ENCODE results near the gene UCN.
A peak's percentile ranks its signal among the peaks of the same experiment; 100 is the strongest.
"Not testable (repeated sequence)": the region's sequence is repeated elsewhere in the genome, so short reads cannot be mapped to it uniquely, and the experiment has no call there.

The UCN gene

DNA sequence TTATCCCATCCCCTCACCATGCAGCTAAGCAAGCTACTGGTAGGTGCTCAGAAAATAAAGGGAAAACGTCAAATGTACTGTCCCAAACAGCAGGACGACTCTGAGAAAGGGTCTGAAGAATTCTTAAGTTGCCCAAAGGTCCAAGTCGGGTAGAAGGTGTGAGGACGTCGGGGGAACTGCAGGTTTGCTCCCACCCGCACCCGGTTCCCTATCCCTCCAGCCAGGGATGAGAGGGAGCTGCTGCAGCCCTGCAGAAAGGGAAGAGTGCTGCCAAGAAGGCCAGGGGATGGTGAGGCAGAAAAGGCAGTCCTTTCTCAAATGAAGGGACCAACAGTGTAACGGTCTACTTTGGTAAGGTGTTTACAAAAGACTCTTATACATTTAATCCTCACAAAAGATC lies 6.9 kb upstream of the UCN start:
- no peak for DNase-seq (ENCODE audit: low read depth in 2 of 2)

GRCh38 chr2:27314709-27315108 lies 6.5 kb upstream of the UCN start:
- DNase-seq (ENCODE audit: low read depth in 2 of 2) = no peak

DNA sequence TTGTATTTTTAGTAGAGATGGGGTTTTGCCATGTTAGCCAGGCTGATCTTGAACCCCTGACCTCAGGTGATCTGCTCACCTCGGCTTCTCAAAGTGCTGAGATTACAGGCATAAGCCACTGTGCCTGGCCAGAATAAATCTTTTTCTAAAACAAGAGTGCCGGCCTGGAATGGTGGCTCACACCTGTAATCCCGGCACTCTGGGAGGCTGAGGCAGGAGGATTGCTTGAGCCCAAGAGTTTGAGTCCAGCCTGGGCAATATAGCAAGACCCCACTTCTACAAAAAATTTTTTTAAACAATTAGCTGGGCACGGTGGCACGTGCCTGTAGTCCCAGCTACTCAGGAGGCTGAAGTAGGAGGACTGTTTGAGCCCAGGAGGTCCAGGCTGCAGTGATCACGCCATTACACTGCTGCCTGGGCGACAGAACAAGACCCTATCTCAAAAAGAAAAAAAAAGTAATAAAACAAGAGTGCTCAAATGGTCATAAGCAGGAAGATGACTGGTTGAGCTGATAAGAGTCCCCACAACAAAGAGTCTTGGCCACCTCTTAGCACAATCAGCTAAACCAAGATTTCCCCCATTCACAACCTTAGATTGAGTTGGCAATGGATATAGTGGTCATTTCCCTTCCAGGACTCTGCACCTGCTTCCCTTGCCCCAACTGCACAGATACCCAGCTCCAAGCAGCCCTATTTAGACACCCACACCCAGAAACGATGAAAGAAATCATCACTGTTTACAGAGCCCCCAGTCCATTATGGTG lies 5.8 kb upstream of the UCN start:
- DNase-seq (ENCODE audit: low read depth in 2 of 2) = no peak

DNA sequence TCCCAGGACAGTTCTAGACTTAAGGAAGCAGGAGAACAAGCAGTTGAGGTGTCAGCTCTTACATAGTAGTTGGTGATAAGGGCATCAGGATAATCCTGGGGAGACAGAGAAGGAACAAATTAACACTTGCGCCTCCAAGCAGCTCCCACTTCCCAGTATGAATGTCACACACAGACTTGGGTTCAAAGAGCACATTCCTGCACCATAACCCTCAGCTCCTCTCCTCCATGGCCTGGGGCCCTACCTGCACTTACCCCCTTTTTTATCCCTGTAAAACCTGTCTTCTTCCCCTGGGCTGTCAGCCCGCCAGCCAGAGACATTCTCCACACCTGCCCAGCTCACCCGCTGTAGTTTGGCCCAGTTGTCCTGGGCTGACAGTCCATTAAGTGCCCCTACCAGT lies 3.9 kb upstream of the UCN start:
- no peak for DNase-seq (ENCODE audit: low read depth in 2 of 2)

DNA sequence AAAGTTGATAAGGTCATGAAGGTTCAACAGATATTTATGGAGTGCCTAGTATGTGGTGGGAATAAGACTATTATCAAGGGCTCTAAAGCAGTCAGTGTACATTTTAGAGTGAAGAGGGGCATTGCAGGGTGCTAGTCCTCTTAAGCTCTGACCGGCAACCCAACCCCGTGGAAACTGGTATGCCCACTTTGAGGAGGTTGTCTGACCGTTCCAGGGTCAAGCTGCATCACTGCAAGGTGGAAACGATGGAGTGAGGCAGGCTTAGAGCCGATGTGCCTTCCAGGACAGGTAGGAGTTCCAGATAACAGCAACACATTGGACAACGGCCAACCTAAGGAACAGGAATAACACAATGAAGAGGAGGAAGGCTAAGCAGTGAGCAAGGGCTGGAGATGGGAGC lies 1.4 kb upstream of the UCN start:
- DNase-seq (ENCODE audit: low read depth in 2 of 2) = no peak

DNA sequence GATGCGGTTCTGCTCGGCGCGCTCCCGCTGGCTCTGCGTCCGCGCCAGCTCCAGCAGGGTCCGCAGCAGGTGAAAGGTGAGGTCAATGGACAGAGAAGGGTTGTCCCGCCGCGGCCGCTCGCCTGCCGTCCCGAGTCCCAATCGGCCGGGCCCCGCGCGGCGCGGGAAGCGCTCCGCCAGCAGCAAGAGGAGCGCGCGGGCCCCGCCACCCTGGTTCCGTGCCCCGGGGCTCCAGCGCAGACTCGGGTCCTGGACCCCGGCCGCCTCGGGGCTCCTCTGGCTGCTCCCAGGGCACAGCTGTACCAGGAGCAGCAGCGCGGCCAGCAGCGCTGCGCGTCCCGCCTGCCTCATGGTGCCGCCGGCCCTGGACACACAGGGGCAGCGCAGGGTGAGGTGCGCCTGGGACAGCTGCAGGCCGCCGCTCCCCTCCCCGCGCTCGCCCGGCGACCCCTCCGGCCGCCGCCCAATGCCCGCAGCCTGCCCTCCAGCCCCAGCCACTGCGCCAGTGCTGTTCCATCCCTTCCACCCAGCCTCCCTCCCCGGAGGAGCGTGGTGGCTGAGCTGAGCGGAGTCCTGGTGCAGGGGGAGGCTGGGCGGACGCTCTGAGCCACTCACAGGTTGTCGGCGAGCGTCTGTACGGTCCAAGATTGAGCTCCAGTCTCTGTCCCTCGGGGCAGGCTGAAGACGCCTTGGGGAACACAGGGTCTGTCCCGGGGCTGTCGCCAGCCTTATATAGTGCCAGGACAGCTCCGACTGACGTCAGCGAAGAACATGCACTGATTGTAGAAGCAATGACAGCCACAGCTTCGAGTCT lies 493 bp downstream of the UCN start:
- no peak for DNase-seq (ENCODE audit: low read depth in 2 of 2)

GRCh38 chr2:27307287-27307544 lies 1.0 kb downstream of the UCN start:
- no peak for DNase-seq (ENCODE audit: low read depth in 2 of 2)

GRCh38 chr2:27306573-27307286 lies 1.5 kb downstream of the UCN start:
- DNase-seq (ENCODE audit: low read depth in 2 of 2) = peak in 1 of 2 donors; percentile 19

- DNase-seq (ENCODE audit: low read depth in 2 of 2) = no peak
These were observed 2.1 kb downstream of the UCN start for GRCh38 chr2:27306136-27306535.

DNA sequence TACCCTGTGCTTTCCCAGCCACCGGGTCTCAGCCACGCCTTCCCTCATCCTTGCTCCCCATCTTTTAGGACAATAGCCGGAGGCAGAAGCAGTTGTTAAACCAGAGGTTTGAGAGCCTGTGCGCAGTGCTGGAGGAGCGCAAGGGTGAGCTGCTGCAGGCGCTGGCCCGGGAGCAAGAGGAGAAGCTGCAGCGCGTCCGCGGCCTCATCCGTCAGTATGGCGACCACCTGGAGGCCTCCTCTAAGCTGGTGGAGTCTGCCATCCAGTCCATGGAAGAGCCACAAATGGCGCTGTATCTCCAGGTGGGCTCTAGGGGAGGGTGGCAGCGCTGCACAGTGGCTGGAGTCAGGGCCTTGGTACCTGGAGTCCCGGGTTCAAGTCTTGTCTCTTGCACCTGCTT lies 2.7 kb downstream of the UCN start:
- no peak for DNase-seq (ENCODE audit: low read depth in 2 of 2)

GRCh38 chr2:27304488-27305240 lies 3.6 kb downstream of the UCN start:
- DNase-seq (ENCODE audit: low read depth in 2 of 2) = no peak

GRCh38 chr2:27303093-27304025 lies 4.9 kb downstream of the UCN start:
- DNase-seq (ENCODE audit: low read depth in 2 of 2) = peak in 1 of 2 donors; percentile 25

GRCh38 chr2:27300606-27301005 lies 7.6 kb downstream of the UCN start:
- not testable (repeated sequence) for DNase-seq (ENCODE audit: low read depth in 2 of 2)

DNA sequence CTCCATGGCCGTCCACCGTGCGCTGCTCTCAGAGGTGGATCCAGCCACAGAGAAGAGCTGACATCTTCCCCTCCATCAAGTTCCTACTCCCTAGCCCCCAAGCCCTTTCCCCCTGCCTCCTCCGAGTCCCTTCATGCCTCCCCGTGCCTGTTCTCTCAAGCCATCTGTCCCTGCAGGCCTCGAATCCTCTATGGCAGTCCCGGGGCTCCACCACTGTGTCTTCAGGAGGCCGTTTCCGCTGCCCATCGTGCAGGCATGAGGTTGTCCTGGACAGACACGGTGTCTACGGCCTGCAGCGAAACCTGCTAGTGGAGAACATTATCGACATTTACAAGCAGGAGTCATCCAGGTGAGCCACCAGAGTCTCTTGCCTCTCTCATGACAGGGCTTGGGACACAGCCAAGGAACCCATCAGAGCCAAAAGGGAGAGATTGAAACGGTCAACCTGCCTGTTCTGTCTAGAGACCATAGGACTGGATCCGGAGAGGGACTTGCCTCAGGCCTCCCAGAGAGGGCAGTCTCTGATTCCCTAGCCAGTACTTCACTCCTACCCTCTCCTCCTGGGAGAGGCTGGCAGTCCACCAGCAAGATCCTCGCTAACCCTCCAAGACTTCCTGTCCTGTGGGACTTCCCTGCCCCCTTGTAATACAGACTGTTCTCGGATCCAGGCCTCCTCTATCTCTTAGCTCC lies 9.7 kb downstream of the UCN start:
- no peak for DNase-seq (ENCODE audit: low read depth in 2 of 2)

- no peak for DNase-seq (ENCODE audit: low read depth in 2 of 2)
These were observed 11.1 kb downstream of the UCN start for GRCh38 chr2:27297195-27297594.

DNA sequence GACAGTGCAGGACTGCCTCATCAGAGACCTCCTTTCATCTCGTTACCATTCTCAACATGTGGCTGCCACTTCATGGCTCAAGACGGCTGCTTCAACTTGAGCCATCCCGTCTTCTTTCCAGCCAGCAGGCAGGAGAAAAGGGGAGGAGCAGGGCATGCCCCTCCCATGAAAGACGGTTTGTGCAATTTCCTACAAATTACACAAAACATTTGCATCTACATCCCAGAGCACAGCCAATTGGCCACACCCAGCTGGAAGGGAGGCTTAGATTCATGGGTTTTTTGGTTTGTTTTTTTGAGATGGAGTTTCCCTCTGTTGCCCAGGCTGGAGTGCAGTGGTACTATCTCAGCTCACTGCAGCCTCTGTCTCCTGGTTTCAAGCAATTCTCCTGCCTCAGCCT lies 11.8 kb downstream of the UCN start:
- no peak for DNase-seq (ENCODE audit: low read depth in 2 of 2)

DNA sequence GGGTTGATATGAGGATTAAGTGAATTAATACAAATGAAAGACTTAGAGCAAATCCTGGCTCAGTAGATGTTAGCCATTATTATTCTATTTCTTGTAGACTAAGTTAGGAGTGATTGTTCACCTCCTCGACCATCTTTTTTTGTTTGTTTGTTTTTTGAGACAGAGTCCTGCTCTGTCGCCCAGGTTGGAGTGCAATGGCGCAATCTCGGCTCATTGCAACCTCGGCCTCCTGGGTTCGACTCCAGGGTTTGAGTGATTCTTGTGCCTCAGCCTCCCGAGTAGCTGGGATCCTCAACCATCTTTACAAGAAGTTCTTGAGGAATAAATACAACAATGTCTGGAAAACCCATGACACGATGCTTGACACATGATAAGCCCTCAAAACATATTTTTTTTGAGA lies 13.3 kb downstream of the UCN start:
- DNase-seq (ENCODE audit: low read depth in 2 of 2) = no peak

DNA sequence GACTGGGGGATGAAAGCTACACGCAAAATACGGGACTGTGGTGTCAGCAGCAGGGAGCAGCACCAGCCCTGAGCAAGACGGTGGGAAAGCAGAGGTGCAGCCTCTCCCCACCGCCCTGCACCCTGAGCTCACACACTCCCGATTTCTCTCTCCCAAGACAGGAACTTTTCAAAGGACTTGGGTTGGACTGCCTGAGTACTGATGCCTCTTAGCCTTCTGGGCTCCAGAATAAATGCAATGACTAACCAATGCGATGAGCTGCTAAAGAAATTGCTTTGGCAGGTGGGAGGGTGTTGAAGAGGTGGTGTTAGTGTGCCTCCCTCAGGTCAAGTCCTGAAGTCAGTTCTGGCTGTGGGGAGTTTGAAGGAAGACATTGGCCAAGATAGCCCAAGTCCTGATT lies 16.4 kb downstream of the UCN start:
- no peak for DNase-seq (ENCODE audit: low read depth in 2 of 2)

- DNase-seq (ENCODE audit: low read depth in 2 of 2) = no peak
These were observed 17.7 kb downstream of the UCN start for GRCh38 chr2:27290549-27290948.

DNA sequence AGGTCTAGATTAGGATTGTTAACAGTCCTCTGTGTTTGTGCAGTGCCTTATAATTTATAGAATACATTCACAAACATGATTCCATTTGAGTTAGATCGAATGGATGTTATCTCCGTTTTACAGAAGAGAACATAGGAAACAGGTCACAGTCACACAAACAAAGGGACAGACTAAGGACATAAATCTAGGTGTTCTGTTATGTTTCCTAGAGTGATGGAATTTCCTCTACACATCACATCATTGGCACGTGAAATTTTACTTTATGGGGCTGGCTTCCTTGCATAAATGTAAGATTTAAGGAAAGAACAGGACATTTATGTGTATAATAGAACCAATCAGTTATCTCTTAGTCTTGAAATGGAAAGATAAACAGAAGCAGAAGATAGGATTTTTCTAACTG lies 19.6 kb downstream of the UCN start:
- no peak for DNase-seq (ENCODE audit: low read depth in 2 of 2)

GRCh38 chr2:27285481-27285880 lies 22.8 kb downstream of the UCN start:
- no peak for DNase-seq (ENCODE audit: low read depth in 2 of 2)

All from activated CD4-positive, alpha-beta T cell treated with anti-CD3 and anti-CD28 coated beads for 24 hours (primary cell).